Measurements from ENCODE around the gene ANO1.

- TF ChIP-seq, protein P1, sequence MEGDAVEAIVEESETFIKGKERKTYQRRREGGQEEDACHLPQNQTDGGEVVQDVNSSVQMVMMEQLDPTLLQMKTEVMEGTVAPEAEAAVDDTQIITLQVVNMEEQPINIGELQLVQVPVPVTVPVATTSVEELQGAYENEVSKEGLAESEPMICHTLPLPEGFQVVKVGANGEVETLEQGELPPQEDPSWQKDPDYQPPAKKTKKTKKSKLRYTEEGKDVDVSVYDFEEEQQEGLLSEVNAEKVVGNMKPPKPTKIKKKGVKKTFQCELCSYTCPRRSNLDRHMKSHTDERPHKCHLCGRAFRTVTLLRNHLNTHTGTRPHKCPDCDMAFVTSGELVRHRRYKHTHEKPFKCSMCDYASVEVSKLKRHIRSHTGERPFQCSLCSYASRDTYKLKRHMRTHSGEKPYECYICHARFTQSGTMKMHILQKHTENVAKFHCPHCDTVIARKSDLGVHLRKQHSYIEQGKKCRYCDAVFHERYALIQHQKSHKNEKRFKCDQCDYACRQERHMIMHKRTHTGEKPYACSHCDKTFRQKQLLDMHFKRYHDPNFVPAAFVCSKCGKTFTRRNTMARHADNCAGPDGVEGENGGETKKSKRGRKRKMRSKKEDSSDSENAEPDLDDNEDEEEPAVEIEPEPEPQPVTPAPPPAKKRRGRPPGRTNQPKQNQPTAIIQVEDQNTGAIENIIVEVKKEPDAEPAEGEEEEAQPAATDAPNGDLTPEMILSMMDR (IDR thresholded peaks at IDR 0.05), result no peak
- TF ChIP-seq POLR2A (IDR thresholded peaks at IDR 0.05), result no peak
Measured at GRCh38 chr11:70064008-70064725, 13.9 kb upstream of the ANO1 start.

Measured in uterus (tissue), 2 donors.